NB4 (cell line): ENCODE data around the gene DMRTC2.

ENCODE experiments used
- CTCF ChIP-seq: IDR thresholded peaks from one replicate; pipeline ENCODE4 v1.5.1; 2012; ENCODE audit warnings: low read depth, low read length
- MYC ChIP-seq: IDR thresholded peaks from 2 replicates; pipeline ENCODE4 v1.6.1; 2011; ENCODE audit warnings: low read depth, low read length
- POLR2A ChIP-seq: IDR thresholded peaks from 2 replicates; pipeline ENCODE4 v1.6.1; 2011; ENCODE audit warnings: mild to moderate bottlenecking; ENCODE audit not compliant: insufficient read length; ENCODE audit errors: extremely low read depth

GRCh38 chr19:41882568-41883462 is 38.0 kb downstream of the DMRTC2 start, which contains the start of gene ARHGEF1:
- TF ChIP-seq CTCF: no peak
- TF ChIP-seq POLR2A: no peak
- no peak for TF ChIP-seq MYC
